HuH-7.5 (cell line): ENCODE results near the gene CSPG4.

Experiments used
- DNase-seq: peaks from one replicate; pipeline ENCODE4 v3.0.0; 2011; ENCODE audit warnings: low spot score

The CSPG4 gene

GRCh38 chr15:75669191-75669878, 43.3 kb downstream of the CSPG4 start:
- DNase-seq, result no peak

GRCh38 chr15:75666823-75667501, 45.7 kb downstream of the CSPG4 start:
- no peak for DNase-seq

GRCh38 chr15:75663931-75664421, 48.7 kb downstream of the CSPG4 start:
- DNase-seq, result peak; percentile 86

- DNase-seq, result no peak
Measured at GRCh38 chr15:75662823-75663519, 49.7 kb downstream of the CSPG4 start.

GRCh38 chr15:75661756-75662140, 50.9 kb downstream of the CSPG4 start:
- no peak for DNase-seq

GRCh38 chr15:75661100-75661755, 51.4 kb downstream of the CSPG4 start:
- DNase-seq, result no peak

GRCh38 chr15:75659928-75660645, 52.6 kb downstream of the CSPG4 start:
- no peak for DNase-seq

- no peak for DNase-seq
Measured at GRCh38 chr15:75659141-75659771, 53.4 kb downstream of the CSPG4 start.

GRCh38 chr15:75656813-75657212, 55.8 kb downstream of the CSPG4 start:
- no peak for DNase-seq

- no peak for DNase-seq
Measured at GRCh38 chr15:75656331-75656730, 56.3 kb downstream of the CSPG4 start.

GRCh38 chr15:75655931-75656330, 56.7 kb downstream of the CSPG4 start:
- no peak for DNase-seq

GRCh38 chr15:75654201-75654907, 58.3 kb downstream of the CSPG4 start:
- DNase-seq, result no peak

- no peak for DNase-seq
Measured at GRCh38 chr15:75653347-75653913, 59.2 kb downstream of the CSPG4 start.

GRCh38 chr15:75651810-75652543, 60.7 kb downstream of the CSPG4 start:
- no peak for DNase-seq

GRCh38 chr15:75650908-75651809, 61.5 kb downstream of the CSPG4 start:
- peak; percentile 68 for DNase-seq

GRCh38 chr15:75649848-75650247, 62.8 kb downstream of the CSPG4 start:
- DNase-seq, result no peak

- no peak for DNase-seq
Measured at GRCh38 chr15:75649045-75649761, 63.4 kb downstream of the CSPG4 start.
